Natural killer cell (primary cell): ENCODE data around the gene ZNF616. TPM values are rescaled to one million over a fixed set of nuclear protein-coding genes. Genes with fewer than 3 reads are reported as not detected.

Experiments used
- ATAC-seq, 3 donors: fragments of 150-1000 bp in 2 of 3; fragments of 200-7000 bp in 1 of 3; cut with Tn5 transposase; 1 replicate in 1 of 3; 2 replicates in 2 of 3; pipeline ENCODE4 v1.10.0; 2021; ENCODE audit warnings: mild to moderate bottlenecking in 2 of 3, moderate library complexity in 2 of 3
- DNase-seq, 2 donors: peaks; one replicate each; pipeline versions ENCODE4 v3.0.0 to v3.0.0-alpha.2; 2013 to 2021; ENCODE audit warnings: mixed read lengths in 1 of 2
- H3K27ac ChIP-seq: one replicate; pipeline ENCODE4 v1.5.1; 2013; ENCODE audit warnings: mild to moderate bottlenecking, low read length
- H3K27me3 ChIP-seq: one replicate; pipeline ENCODE4 v1.6.1; 2013; ENCODE audit warnings: low read length; ENCODE audit not compliant: control insufficient read depth, insufficient read depth
- H3K36me3 ChIP-seq: one replicate; pipeline ENCODE4 v1.6.1; 2013; ENCODE audit warnings: low read length; ENCODE audit not compliant: control insufficient read depth, insufficient read depth
- H3K4me1 ChIP-seq: one replicate; pipeline ENCODE4 v1.6.1; 2013; ENCODE audit warnings: low read length; ENCODE audit not compliant: control insufficient read depth, insufficient read depth
- H3K4me3 ChIP-seq: one replicate; pipeline ENCODE4 v1.5.1; 2013; ENCODE audit warnings: low read length
- H3K9me3 ChIP-seq: one replicate; pipeline ENCODE4 v1.6.1; 2013; ENCODE audit warnings: low read length; ENCODE audit not compliant: control insufficient read depth, insufficient read depth
- H3K27ac Mint-ChIP-seq, 2 donors: one replicate each; pipeline ENCODE4 v1.8.0; 2022; ENCODE audit warnings: mild to moderate bottlenecking in 2 of 2, mixed read lengths in 2 of 2, moderate library complexity in 1 of 2
- H3K27me3 Mint-ChIP-seq, 2 donors: one replicate each; pipeline ENCODE4 v1.8.0; 2022; ENCODE audit warnings: low read depth in 2 of 2, mixed read lengths in 2 of 2
- H3K36me3 Mint-ChIP-seq: one replicate; pipeline ENCODE4 v1.8.0; 2022; ENCODE audit warnings: mixed read lengths
- H3K4me1 Mint-ChIP-seq, 2 donors: one replicate each; pipeline ENCODE4 v1.8.0; 2022; ENCODE audit warnings: mixed read lengths in 2 of 2
- H3K4me3 Mint-ChIP-seq: one replicate; pipeline ENCODE4 v1.8.0; 2022; ENCODE audit warnings: mild to moderate bottlenecking, moderate library complexity, mixed read lengths
- H3K9me3 Mint-ChIP-seq, 2 donors: one replicate each; pipeline ENCODE4 v1.8.0; 2022; ENCODE audit warnings: mixed read lengths in 2 of 2
- CTCF ChIP-seq: fragments of 200-600 bp; IDR thresholded peaks from one replicate; pipeline ENCODE4 v1.8.0; 2022; ENCODE audit warnings: antibody characterized with exemption
- WGBS: methylation state at CpG from one replicate; pipeline ENCODE4 v1.1.7; 2013; ENCODE audit warnings: missing lambda C conversion rate; ENCODE audit not compliant: insufficient coverage; 5-methylcytosine and 5-hydroxymethylcytosine counted together
- intact Hi-C: fragments of 100-400 bp; cut with micrococcal nuclease; formaldehyde crosslinking; loops from one replicate; pipeline ENCODE4 v1.14.2; 2022
- total RNA-seq, 4 donors: library from RNA; stranded (reverse); fragments of 120-200 nt in 1 of 4; gene quantifications; one replicate each; pipeline versions ENCODE4 v1.2.3 to v1.2.4, GENCODE V29; 2013 to 2022

The ZNF616 gene
- total RNA-seq, 3 donors from 2014 or later (not counting 1 experiment from before 2014, with no cell fraction given), result 3.8 to 7.1 (median 4.8) TPM

GRCh38 chr19:52066258-52066863 lies 73.4 kb downstream of the ZNF616 start:
- no peak for TF ChIP-seq CTCF
- H3K36me3 Mint-ChIP-seq, result peaks cover 60% of the 10 kb centered on the region
- no peak overlapping the region for H3K27ac Mint-ChIP-seq
- intact Hi-C loops, result no loop called here
- no peak overlapping the region for H3K4me3 ChIP-seq
- no peaks in the 10 kb centered on the region for H3K27me3 ChIP-seq
- H3K27ac ChIP-seq, result no peak overlapping the region
- no peaks in the 10 kb centered on the region for H3K27me3 Mint-ChIP-seq
- H3K4me1 Mint-ChIP-seq, result peaks cover 5% of the 10 kb centered on the region in 2 donors
- H3K4me3 Mint-ChIP-seq, result no peak overlapping the region
- WGBS, result 95% methylated on average over 4 of the region's 6 CpGs
- DNase-seq, result no peak
- H3K9me3 ChIP-seq, result peaks cover 73% of the 10 kb centered on the region
- peaks cover 15 to 38% of the 10 kb centered on the region in 2 donors for H3K9me3 Mint-ChIP-seq
- no peak for ATAC-seq
- no peaks in the 10 kb centered on the region for H3K4me1 ChIP-seq
- H3K36me3 ChIP-seq, result peaks cover 48% of the 10 kb centered on the region

- WGBS, result 100% methylated on average over 6 of the region's 6 CpGs
- H3K4me1 Mint-ChIP-seq, result peaks cover 5% of the 10 kb centered on the region in 2 donors
- H3K4me3 ChIP-seq, result no peak overlapping the region
- no peak overlapping the region for H3K27ac ChIP-seq
- no peaks in the 10 kb centered on the region for H3K4me1 ChIP-seq
- no peak for DNase-seq
- intact Hi-C loops, result no loop called here
- peaks cover 9 to 32% of the 10 kb centered on the region in 2 donors for H3K9me3 Mint-ChIP-seq
- H3K27ac Mint-ChIP-seq, result no peak overlapping the region
- no peak overlapping the region for H3K4me3 Mint-ChIP-seq
- H3K27me3 Mint-ChIP-seq, result no peaks in the 10 kb centered on the region
- no peak for ATAC-seq
- H3K27me3 ChIP-seq, result no peaks in the 10 kb centered on the region
- TF ChIP-seq CTCF, result no peak
- peaks cover 38% of the 10 kb centered on the region for H3K36me3 ChIP-seq
- peaks cover 55% of the 10 kb centered on the region for H3K36me3 Mint-ChIP-seq
- H3K9me3 ChIP-seq, result peaks cover 77% of the 10 kb centered on the region
These were observed 74.3 kb downstream of the ZNF616 start for GRCh38 chr19:52065399-52065798.

Other genes with a start within 250 kb of the ZNF616 start
- 10 to 100 TPM; 11.0 to 16.1 (median 12.3) TPM for gene ZNF649, start 234.9 kb downstream of the ZNF616 start, total RNA-seq
- 1 to 10 TPM; 1.8 to 3.9 (median 2.5) TPM for gene ZNF613, start 212.5 kb downstream of the ZNF616 start, total RNA-seq
- 10 to 100 TPM; 32.3 to 46.9 (median 36.6) TPM for gene ZNF350, start 153.1 kb downstream of the ZNF616 start, total RNA-seq
- gene ZNF615, start 131.7 kb downstream of the ZNF616 start, total RNA-seq, result 10 to 100 TPM; 15.4 to 26.3 (median 19.9) TPM
- gene ZNF614, start 111.6 kb downstream of the ZNF616 start, total RNA-seq, result 1 to 10 TPM; 4.3 to 9.2 (median 5.7) TPM
- gene ZNF432, start 91.1 kb downstream of the ZNF616 start, total RNA-seq, result 10 to 100 TPM; 19.7 to 33.7 (median 32.4) TPM
- gene ZNF841, start 44.2 kb downstream of the ZNF616 start, total RNA-seq, result 10 to 100 TPM; 32.4 to 47.7 (median 47.4) TPM
- gene ZNF836, start 31.7 kb upstream of the ZNF616 start, total RNA-seq, result 10 to 100 TPM; 27.9 to 40.2 (median 28.0) TPM
- gene PPP2R1A, start 50.1 kb upstream of the ZNF616 start, total RNA-seq, result 100 to 1,000 TPM; 221 to 256 (median 232) TPM
- 10 to 100 TPM; 29.4 to 36.9 (median 32.9) TPM for gene ZNF766, start 129.6 kb upstream of the ZNF616 start, total RNA-seq
- 1 to 10 TPM; 6.4 to 9.4 (median 7.6) TPM for gene ZNF480, start 157.2 kb upstream of the ZNF616 start, total RNA-seq
- under 1 TPM; 0.68 to 0.86 (median 0.82) TPM for gene ZNF610, start 196.3 kb upstream of the ZNF616 start, total RNA-seq
- 10 to 100 TPM; 23.1 to 33.2 (median 31.2) TPM for gene ZNF880, start 230.0 kb upstream of the ZNF616 start, total RNA-seq